HepG2 (cell line): ENCODE results near the gene CEP104.

Experiments used
- FOXK1 ChIP-seq: sonication (generic); formaldehyde crosslinking; IDR thresholded peaks from 2 replicates; pipeline ENCODE4 v1.4.0; 2020; ENCODE audit warnings: low read depth, missing genetic modification reagents, borderline replicate concordance
- RELA ChIP-seq: sonication (generic); formaldehyde crosslinking; IDR thresholded peaks from 2 replicates; pipeline ENCODE4 v1.4.0; 2020; ENCODE audit warnings: missing genetic modification reagents
- SIN3A ChIP-seq: IDR thresholded peaks from 2 replicates; pipeline ENCODE4 v1.6.1; 2011; ENCODE audit warnings: low read depth, mild to moderate bottlenecking, control low read depth, low read length, borderline replicate concordance
- ZNF121 ChIP-seq: sonication (generic); formaldehyde crosslinking; IDR thresholded peaks from 2 replicates; pipeline ENCODE4 v1.5.0; 2020; ENCODE audit warnings: mild to moderate bottlenecking, missing genetic modification reagents
- ZNF570 ChIP-seq: sonication (generic); formaldehyde crosslinking; IDR thresholded peaks from 2 replicates; pipeline ENCODE4 v1.4.0; 2020; ENCODE audit warnings: mild to moderate bottlenecking, missing genetic modification reagents, borderline replicate concordance
- TF ChIP-seq, protein P1 (sequence below): sonication (generic); formaldehyde crosslinking; IDR thresholded peaks from 2 replicates; pipeline ENCODE4 v1.5.0; 2020; ENCODE audit warnings: missing genetic modification reagents

DNA sequence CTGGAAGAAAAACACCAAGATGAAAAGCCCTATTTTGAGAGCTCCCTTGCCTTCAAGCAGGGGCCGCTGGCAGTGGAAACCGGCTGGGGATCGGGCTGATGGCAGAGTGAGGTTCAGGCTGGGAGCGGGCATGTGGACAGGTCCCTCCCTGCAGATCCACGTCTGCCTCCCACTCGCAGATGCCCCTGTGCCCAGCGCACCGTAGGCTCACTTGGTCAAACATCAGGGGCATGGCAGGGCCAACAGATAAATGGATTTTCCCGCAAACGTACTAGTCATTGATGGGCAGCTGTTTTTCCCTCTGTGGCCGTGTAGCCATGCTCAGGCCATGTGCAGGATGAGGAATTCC lies 49.6 kb upstream of the CEP104 start:
- TF ChIP-seq SIN3A = no peak
- TF ChIP-seq ZNF121 (CRISPR knock-in tag) = no peak
- TF ChIP-seq ZNF570 (CRISPR knock-in tag) = no peak
- TF ChIP-seq, protein P1, sequence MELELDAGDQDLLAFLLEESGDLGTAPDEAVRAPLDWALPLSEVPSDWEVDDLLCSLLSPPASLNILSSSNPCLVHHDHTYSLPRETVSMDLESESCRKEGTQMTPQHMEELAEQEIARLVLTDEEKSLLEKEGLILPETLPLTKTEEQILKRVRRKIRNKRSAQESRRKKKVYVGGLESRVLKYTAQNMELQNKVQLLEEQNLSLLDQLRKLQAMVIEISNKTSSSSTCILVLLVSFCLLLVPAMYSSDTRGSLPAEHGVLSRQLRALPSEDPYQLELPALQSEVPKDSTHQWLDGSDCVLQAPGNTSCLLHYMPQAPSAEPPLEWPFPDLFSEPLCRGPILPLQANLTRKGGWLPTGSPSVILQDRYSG = no peak
- TF ChIP-seq FOXK1 = no peak
- no peak for TF ChIP-seq RELA (CRISPR knock-in tag)
